ENCODE results near the gene CAMTA1. TPM values are rescaled to one million over a fixed set of nuclear protein-coding genes. Genes with fewer than 3 reads are reported as not detected.

Gene CAMTA1
- total RNA-seq, 1 donor from 2014 or later: 62.9 TPM

- no peak for DNase-seq (ENCODE audit: extremely low spot score in 2 of 2)
- H3K27ac ChIP-seq: no peak overlapping the region
- no peaks in the 10 kb centered on the region for H3K27me3 ChIP-seq
- H3K36me3 ChIP-seq: no peaks in the 10 kb centered on the region
- intact Hi-C loops (cut with DNase I): no loop called here
- H3K4me3 ChIP-seq: no peak overlapping the region
- TF ChIP-seq POLR2AphosphoS5 (IDR thresholded peaks at IDR 0.05; ENCODE audit: insufficient read depth in 1 of 2, low read depth in 1 of 2): no peak
- TF ChIP-seq CTCF (IDR thresholded peaks at IDR 0.05): no peak
- TF ChIP-seq POLR2A (IDR thresholded peaks at IDR 0.05): no peak
- H3K9me3 ChIP-seq: no peaks in the 10 kb centered on the region
- H3K4me1 ChIP-seq: no peaks in the 10 kb centered on the region
Observed at GRCh38 chr1:7539769-7540175, 754.5 kb downstream of the CAMTA1 start.

GRCh38 chr1:7540816-7541215, 755.6 kb downstream of the CAMTA1 start:
- Histone ChIP-seq H3K27ac (no peak overlapping the region), H3K36me3 (no peaks in the 10 kb centered on the region), H3K4me3 (no peak overlapping the region), H3K27me3 (no peaks in the 10 kb centered on the region), H3K4me1 (no peaks in the 10 kb centered on the region), H3K9me3 (no peaks in the 10 kb centered on the region)
- DNase-seq (ENCODE audit: extremely low spot score in 2 of 2): no peak
- intact Hi-C loops (cut with DNase I): no loop called here
- no peak for TF ChIP-seq CTCF (IDR thresholded peaks at IDR 0.05)
- TF ChIP-seq POLR2AphosphoS5 (IDR thresholded peaks at IDR 0.05; ENCODE audit: insufficient read depth in 1 of 2, low read depth in 1 of 2): no peak
- no peak for TF ChIP-seq POLR2A (IDR thresholded peaks at IDR 0.05)

GRCh38 chr1:7541629-7542028, 756.4 kb downstream of the CAMTA1 start:
- no peaks in the 10 kb centered on the region for H3K36me3 ChIP-seq
- H3K4me3 ChIP-seq: no peak overlapping the region
- H3K27me3 ChIP-seq: no peaks in the 10 kb centered on the region
- TF ChIP-seq POLR2A (IDR thresholded peaks at IDR 0.05) (no peak), POLR2AphosphoS5 (IDR thresholded peaks at IDR 0.05; ENCODE audit: insufficient read depth in 1 of 2, low read depth in 1 of 2) (no peak), CTCF (IDR thresholded peaks at IDR 0.05) (no peak)
- no peak overlapping the region for H3K27ac ChIP-seq
- DNase-seq (ENCODE audit: extremely low spot score in 2 of 2): no peak
- intact Hi-C loops (cut with DNase I): no loop called here
- H3K9me3 ChIP-seq: no peaks in the 10 kb centered on the region
- no peaks in the 10 kb centered on the region for H3K4me1 ChIP-seq

- no peak overlapping the region for H3K4me3 ChIP-seq
- TF ChIP-seq POLR2AphosphoS5 (IDR thresholded peaks at IDR 0.05; ENCODE audit: insufficient read depth in 1 of 2, low read depth in 1 of 2) (no peak), CTCF (IDR thresholded peaks at IDR 0.05) (no peak)
- H3K27ac ChIP-seq: no peak overlapping the region
- no peaks in the 10 kb centered on the region for H3K36me3 ChIP-seq
- no peak for DNase-seq (ENCODE audit: extremely low spot score in 2 of 2)
- no peaks in the 10 kb centered on the region for H3K27me3 ChIP-seq
- intact Hi-C loops (cut with DNase I): no loop called here
- H3K9me3 ChIP-seq: no peaks in the 10 kb centered on the region
- H3K4me1 ChIP-seq: no peaks in the 10 kb centered on the region
Observed at GRCh38 chr1:7543718-7544090, 758.5 kb downstream of the CAMTA1 start.

GRCh38 chr1:7549277-7550161, 764.3 kb downstream of the CAMTA1 start:
- H3K4me3 ChIP-seq: no peak overlapping the region
- no peaks in the 10 kb centered on the region for H3K36me3 ChIP-seq
- no peaks in the 10 kb centered on the region for H3K9me3 ChIP-seq
- no peak for DNase-seq (ENCODE audit: extremely low spot score in 2 of 2)
- TF ChIP-seq CTCF (IDR thresholded peaks at IDR 0.05) (no peak), POLR2A (IDR thresholded peaks at IDR 0.05) (no peak), POLR2AphosphoS5 (IDR thresholded peaks at IDR 0.05; ENCODE audit: insufficient read depth in 1 of 2, low read depth in 1 of 2) (no peak)
- H3K27ac ChIP-seq: no peak overlapping the region
- intact Hi-C loops (cut with DNase I): no loop called here
- H3K4me1 ChIP-seq: peaks cover 32% of the 10 kb centered on the region
- H3K27me3 ChIP-seq: no peaks in the 10 kb centered on the region
